ENCODE measurements around the gene MRPL20.
"Not testable (repeated sequence)": the region's sequence is repeated elsewhere in the genome, so short reads cannot be mapped to it uniquely, and the experiment has no call there.

Gene MRPL20

DNA sequence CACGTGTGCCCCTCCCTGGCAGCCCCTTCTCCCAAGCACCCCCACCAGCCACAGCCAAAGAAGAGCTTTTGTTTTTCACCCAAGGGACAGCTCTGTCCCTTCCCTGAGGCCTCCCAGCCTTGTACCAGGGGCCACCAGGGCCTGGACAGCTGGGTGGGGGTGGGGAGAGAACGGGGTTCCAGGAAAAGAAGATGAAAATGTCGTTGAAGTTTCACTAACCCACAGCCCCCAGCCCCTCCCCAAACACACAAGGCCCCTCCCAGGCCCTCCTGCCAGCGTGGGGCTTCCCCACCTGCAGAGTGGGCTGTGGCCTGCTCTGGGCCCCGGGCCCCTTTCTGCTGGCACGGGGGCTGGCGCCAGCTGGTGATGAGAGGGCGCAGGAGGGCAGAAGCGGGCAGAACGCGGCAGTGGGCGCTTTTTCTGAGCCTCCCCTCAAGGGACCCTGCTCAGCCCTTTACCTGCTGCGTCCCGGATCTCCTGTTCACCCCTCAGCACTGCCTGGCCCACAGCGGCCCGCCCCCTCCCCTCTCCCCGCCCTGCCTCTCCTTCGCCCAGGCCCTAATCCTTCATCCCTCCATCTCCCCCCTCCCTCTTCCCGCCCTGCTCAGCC, 19.5 kb upstream of the MRPL20 start:
- DNase-seq (ENCODE audit: low read depth in 2 of 2), result no peak

GRCh38 chr1:1425753-1426495, 18.8 kb upstream of the MRPL20 start:
- DNase-seq (ENCODE audit: low read depth in 2 of 2), result no peak

GRCh38 chr1:1425426-1425752, 18.3 kb upstream of the MRPL20 start:
- DNase-seq (ENCODE audit: low read depth in 2 of 2), result no peak

GRCh38 chr1:1424707-1425106, 17.6 kb upstream of the MRPL20 start:
- no peak for DNase-seq (ENCODE audit: low read depth in 2 of 2)

- DNase-seq (ENCODE audit: low read depth in 2 of 2), result no peak
Measured at GRCh38 chr1:1423245-1423597, 16.1 kb upstream of the MRPL20 start.

DNA sequence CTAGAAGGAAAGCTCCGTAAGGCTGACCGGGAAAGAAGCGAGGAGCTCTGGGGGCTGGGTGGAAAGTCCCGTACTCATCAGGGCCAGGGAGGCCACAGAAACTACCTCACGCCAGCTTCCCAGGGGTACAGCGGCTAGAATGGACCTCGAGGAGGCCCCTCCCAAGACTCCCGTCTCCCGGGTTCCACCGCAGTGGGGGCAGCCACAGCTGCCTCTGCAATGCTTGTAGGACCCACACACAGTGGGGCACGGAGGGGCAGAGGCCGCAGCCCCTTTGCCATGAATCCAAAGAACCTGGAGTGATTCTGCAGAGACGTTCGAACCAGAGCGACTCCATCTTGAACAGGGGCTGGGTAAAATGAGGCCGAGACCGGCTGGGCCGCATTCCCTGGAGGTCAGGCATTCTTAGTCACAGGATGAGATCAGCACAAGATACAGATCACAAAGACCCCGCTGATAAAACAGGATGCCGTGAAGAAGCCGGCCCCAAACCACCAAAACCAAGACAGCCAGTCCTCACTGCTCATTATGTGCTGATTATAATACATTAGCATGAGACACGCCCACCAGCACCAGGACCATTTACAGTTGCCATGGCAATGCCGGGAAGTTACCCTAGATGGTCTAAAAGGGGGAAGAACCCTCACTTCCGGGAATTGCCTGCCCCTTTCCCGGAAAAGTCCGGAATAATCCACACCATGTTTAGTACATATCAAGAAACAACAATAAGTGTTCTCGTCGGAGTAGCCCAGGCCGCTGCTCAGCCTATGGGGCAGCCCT, 15.6 kb upstream of the MRPL20 start:
- peak in 1 of 2 experiments; percentile 18 for DNase-seq (ENCODE audit: low read depth in 2 of 2)

DNA sequence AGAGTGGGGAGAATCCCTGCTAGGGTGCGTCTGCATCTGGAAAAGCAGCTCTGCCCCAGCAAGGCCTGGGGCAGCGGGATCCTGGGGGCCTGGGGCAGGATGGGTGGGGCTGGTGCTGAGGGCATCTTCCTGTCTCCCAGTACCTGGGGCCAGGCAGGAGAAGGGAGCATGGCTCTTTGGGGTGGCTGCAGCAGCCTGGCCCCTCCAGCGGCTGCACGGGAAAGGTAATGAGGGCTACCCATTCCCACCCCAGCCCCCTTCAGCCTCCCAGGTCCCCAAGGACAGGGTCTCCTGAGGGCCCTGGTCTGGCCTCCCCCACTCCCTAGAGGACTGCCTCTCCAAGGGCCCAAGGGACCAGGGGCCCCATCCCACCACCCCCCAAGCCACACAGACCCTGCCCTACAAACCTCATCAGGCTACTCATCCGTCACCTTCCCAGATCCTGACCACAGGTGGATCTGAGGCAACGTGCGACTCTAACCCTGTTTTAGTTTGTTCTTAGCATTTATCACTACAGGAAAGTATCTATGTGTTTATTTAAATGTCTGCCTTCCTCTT, 14.9 kb upstream of the MRPL20 start:
- DNase-seq (ENCODE audit: low read depth in 2 of 2), result no peak

DNA sequence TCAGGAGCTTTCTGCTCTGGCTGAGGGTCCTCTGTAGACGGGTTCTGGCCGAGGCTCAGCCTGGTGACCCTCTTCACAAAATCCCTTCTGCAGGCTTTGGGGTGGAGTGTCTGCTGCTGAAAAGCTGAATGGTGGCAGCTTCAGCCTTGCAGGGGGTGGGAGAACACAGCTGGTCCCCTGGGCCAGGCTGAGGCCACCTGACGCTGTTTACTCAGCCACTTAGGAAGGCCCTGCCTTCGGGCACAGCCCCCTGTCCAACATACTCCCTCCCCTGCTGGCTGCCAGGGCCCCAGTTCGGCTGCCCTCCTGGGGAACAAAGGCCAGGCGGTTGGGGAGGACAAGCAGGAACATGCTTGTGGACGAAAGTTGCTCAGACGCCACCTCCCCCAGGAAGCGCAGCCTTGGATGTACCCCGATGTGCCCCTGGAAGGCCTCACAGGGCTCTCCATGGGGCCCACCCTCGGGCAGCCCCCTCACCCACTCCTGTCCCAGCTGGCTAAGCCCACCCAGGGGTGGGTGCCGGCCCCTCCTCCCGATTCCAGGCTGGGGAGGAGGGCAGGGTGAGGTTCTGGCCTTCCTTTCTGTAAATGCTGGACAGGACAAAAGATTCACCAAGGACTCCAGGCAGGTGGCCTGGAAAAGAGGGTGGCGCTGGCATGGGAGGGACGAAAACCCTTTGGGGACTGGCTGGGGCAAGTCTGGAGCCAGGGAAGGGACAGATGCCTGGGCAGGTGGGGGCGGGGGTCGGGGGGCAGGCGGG, 14.2 kb upstream of the MRPL20 start, which contains the start of gene ANKRD65:
ANKRD65 (minus strand) TSS at position 130 of the 760 bp plus-strand sequence. CDS start 271 bp downstream, outside the sequence.
- DNase-seq (ENCODE audit: low read depth in 2 of 2), result no peak

DNA sequence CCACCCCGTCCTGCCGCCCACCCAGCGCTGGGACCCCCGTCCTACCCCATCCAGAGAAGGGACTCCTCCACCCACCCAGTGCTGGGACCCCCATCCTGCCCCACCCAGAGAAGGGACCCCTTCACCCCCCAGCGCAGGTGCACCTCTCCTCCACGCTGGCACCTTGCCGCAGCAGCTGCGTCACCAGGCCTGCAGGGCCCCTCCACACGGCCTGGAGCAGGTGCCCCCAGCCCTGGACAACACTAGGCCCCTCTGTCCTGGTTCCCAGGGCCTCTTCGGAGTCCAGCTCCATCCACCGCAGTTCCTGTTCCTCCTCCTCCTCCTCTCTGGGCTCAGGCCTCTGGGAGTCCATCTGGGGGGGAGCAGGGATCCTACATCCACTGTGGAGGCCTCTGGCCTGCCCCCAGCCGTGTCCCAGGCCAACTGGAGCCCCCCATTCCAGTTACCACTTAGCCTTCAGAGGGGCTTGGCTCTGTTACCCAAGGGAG, 13.6 kb upstream of the MRPL20 start:
- no peak for DNase-seq (ENCODE audit: low read depth in 2 of 2)

DNA sequence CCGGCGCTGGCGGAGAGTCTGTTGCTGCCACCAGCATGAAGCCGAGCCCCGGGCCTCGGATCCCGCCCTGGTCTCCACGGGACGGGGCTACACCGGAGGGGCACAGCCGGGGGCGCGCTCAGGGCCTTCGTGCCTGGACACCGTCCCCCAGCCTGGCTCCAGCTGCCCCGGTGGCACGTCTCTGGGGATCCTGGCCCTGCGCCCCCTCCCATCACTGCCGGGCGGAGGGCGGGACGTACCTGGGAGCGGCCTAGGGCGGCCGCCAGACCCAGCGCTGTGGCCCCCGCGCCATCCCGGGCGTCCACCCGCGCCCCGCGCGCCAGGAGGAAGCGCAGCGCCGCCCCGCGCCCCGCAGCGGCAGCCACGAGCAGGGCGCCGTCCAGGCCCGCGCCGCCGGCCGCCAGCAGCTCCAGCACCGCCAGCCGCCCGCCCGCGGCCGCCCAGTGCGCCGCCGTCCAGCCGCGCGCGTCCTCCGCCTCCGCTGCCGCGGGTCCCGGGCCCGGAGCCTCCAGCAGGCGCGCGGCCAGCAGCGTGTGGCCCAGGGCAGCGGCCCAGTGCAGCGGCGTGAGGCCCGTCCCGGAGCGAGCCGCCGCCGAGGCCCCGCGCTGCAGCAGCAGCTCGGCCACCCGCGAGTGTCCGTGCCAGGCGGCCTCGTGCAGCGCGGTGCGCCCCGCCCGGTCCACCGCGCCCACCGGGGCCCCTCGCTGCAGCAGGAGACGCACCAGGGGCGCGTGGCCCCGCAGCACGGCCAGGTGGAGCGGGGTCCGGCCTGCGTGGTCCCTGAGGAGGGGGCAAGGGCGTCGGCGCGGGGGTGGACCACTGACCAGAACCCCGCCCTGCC, 12.9 kb upstream of the MRPL20 start:
- DNase-seq (ENCODE audit: low read depth in 2 of 2), result no peak

DNA sequence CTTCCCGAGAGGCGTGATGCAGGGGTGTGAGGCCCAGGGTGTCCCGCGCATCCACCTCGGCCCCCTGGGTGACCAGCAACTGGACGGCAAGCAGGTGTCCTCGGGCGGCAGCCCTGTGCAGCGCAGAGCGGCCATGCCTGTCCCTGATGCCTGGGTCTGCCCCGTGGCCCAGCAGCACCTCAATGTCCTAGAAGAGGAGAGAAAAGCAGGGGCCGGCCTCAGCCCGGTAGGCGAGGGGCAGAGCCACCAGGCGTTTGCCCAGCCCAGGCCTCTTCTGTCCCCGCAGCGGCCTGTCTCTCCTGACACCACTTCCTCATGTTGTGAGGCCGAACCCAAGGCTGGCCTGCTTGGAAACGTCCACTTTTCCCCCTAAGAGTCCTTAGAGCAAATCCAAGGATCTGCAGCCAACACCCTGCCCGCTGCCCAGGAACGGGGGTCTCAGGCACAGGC, 12.3 kb upstream of the MRPL20 start:
- DNase-seq (ENCODE audit: low read depth in 2 of 2), result no peak

DNA sequence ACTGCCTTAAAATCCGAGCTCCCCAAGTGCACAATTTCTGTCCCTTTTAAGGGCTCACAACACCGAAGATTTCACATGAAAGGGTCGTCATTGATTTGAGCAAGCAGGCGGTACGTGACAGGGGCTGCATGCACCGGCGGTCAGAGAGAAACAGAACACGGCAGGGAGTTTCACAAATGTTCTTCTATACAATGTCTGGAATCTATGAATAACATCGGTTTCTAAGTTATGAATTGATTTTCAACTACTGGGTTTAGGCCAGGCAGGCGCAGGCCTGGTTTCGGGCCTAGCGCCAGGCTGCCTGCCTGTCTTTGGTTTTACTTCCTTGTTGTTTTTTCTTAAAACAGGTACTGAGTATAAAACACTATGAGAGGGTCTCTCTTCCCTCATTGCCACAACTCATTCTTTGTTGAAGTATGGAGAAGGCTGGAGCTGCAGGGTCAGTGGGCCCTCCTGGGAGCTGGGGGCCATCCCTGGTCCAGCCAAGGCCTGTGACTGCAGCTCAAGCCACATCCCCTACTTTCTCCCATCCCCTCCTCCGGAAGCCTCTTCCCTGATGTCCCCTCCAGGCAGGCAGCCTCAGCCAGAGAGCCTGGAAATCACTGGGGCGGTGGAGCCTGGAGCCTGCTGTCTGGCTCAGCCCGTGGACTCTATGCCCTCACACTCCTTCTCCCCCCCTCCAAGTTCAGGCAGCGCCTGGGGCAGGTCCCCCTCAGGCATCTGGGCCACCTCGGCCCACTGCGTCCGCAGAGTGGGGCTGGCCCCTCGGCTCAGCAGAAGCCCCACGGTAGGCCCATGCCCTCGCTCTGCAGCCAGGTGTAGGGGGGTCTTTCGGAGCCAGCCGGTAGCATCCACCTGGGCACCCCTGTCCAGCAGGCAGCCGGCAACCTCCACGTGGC, 11.6 kb upstream of the MRPL20 start:
- no peak for DNase-seq (ENCODE audit: low read depth in 2 of 2)

- not testable (repeated sequence) for DNase-seq (ENCODE audit: low read depth in 2 of 2)
Measured at GRCh38 chr1:1417825-1418463, 10.9 kb upstream of the MRPL20 start.

DNA sequence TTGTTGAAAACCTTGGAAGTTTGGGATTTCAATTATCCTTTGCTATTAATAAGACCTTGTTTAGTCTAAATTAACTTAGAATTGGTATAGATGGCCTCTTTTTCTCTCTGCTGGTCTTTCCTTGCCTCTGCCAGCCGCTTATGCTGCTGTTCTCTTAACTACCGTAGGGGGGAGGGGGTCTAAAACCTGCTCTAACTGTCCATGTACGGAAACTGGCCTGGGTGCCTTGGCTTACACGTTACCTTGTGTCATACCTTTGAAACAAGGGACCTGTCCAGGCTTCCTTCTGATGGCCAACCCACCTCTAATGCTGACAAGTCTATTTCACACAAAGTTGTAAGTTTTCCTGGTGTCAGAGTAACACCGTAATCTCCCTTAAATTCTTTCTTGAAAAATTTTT, 10.3 kb upstream of the MRPL20 start:
- not testable (repeated sequence) for DNase-seq (ENCODE audit: low read depth in 2 of 2)

DNA sequence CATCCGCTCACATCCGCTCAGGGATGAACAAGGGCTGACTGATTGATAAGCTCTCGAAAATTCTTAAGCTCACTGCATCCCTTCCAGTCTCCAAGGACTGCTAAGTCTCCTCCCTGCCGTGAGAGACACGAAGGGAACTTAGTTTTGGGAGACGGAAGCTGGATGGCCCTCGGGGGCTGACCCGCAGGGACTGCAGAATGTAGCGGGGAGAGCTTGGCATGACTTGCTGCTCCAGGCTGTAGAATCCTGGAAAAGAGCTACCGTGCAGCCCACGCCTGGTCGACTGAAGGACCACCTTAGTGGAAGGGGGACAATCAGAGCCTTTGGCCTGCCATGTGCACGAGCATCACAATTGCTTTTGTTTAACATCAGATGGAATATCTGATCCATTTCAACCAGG, 8.7 kb upstream of the MRPL20 start:
- DNase-seq (ENCODE audit: low read depth in 2 of 2), result no peak

DNA sequence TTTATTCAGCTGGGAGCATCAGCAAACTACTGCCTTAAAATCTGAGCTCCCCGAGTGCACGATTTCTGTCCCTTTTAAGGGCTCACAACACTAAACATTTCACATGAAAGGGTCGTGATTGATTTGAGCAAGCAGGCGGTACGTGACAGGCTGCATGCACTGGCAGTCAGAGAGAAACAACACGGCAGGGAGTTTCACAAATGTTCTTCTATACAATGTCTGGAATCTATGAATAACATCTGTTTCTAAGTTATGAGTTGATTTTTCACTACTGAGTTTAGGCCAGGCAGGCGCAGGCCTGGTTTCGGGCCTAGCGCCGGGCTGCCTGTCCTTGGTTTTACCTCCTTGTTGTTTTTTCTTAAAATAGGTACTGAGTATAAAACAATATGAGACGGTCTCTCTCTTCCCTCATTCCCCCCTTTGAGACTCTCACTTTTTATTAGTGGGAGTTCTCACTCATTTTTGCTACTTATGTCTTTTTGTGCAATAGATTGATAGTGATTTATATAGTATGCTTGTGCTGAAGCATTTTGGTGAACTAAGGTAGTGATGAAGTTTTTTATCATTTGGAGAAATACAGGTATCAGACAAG, 5.3 kb upstream of the MRPL20 start:
- not testable (repeated sequence) for DNase-seq (ENCODE audit: low read depth in 2 of 2)

DNA sequence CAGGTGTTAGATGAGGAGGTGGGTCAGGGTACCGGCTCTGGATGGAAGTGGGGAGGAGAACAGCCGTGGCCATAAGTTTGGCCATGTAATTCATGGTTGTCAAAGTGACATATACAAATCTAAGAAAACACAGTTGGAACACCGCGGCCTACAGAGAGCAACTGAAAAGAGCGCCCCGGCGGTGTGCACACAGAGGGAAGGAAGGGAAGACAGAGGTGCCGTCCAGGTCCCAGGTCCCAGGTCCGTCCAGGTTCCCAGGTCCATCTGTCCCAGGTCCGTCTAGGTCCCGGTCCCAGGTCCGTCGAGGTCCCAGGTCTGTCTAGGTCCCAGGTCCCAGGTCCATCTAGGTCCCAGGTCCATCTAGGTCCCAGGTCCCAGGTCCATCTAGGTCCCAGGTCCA, 4.5 kb upstream of the MRPL20 start:
- no peak for DNase-seq (ENCODE audit: low read depth in 2 of 2)

DNA sequence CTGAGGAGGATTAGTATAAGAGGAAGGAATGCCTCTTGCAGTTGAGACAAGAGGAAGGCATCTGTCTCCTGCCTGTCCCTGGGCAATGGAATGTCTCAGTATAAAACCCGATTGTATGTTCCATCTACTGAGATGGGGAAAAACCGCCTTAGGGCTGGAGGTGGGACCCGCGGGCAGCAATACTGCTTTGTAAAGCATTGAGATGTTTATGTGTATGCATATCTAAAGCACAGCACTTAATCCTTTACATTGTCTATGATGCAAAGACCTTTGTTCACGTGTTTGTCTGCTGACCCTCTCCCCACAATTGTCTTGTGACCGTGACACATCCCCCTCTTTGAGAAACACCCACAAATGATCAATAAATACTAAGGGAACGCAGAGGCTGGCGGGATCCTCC, 3.1 kb upstream of the MRPL20 start:
- not testable (repeated sequence) for DNase-seq (ENCODE audit: low read depth in 2 of 2)

Measured in fibroblast of skin of left biceps (primary cell).